Naive thymus-derived CD8-positive, alpha-beta T cell (primary cell): ENCODE measurements around the gene TBC1D26. TPM values are rescaled to one million over a fixed set of nuclear protein-coding genes. Genes with fewer than 3 reads are reported as not detected.
"Not testable (repeated sequence)": the region's sequence is repeated elsewhere in the genome, so short reads cannot be mapped to it uniquely, and the experiment has no call there.

Source experiments
- ATAC-seq, 2 donors: fragments of 150-1000 bp; cut with Tn5 transposase in 1 of 2; sonication (Bioruptor Pico), chemical (Tn5 transposase) in 1 of 2; 1 replicate in 1 of 2; 2 replicates in 1 of 2; pipeline ENCODE4 v1.10.0; 2021; ENCODE audit warnings: mild to moderate bottlenecking in 2 of 2, moderate library complexity in 2 of 2
- POLR2A ChIA-PET: fragments of 350-600 bp; sonication (Branson Sonifier 250); formaldehyde crosslinking; loops from one replicate; lab custom pipeline; 2021; ENCODE audit warnings: antibody characterized with exemption; lab: Charles Lee
- DNase-seq, 10 donors: peaks; one replicate each; pipeline versions ENCODE4 v3.0.0 to v3.0.0-alpha.2; 2020 to 2022
- H3K27ac Mint-ChIP-seq, 10 donors: one replicate each; pipeline ENCODE4 v1.8.0; 2020 to 2022; ENCODE audit warnings: mild to moderate bottlenecking in 10 of 10, mixed read lengths in 10 of 10, moderate library complexity in 4 of 10, inconsistent platforms in 1 of 10
- H3K27me3 Mint-ChIP-seq, 5 donors: one replicate each; pipeline ENCODE4 v1.8.0; 2021 to 2022; ENCODE audit warnings: mixed read lengths in 5 of 5
- H3K36me3 Mint-ChIP-seq, 3 donors: one replicate each; pipeline ENCODE4 v1.8.0; 2020 to 2022; ENCODE audit warnings: mixed read lengths in 3 of 3, mild to moderate bottlenecking in 2 of 3, inconsistent platforms in 1 of 3
- H3K4me1 Mint-ChIP-seq, 4 donors: one replicate each; pipeline ENCODE4 v1.8.0; 2021 to 2022; ENCODE audit warnings: mixed read lengths in 4 of 4
- H3K4me3 Mint-ChIP-seq, 10 donors: one replicate each; pipeline ENCODE4 v1.8.0; 2020 to 2022; ENCODE audit warnings: mild to moderate bottlenecking in 10 of 10, mixed read lengths in 10 of 10, moderate library complexity in 6 of 10, inconsistent platforms in 1 of 10
- H3K9me3 Mint-ChIP-seq, 9 donors: one replicate each; pipeline ENCODE4 v1.8.0; 2020 to 2022; ENCODE audit warnings: mixed read lengths in 9 of 9, mild to moderate bottlenecking in 3 of 9, inconsistent platforms in 1 of 9, moderate library complexity in 1 of 9
- polyA plus RNA-seq, 3 donors: library from polyadenylated mRNA; unstranded; fragments of 300-500 nt; fragmentation: Illumina TruSeq; gene quantifications; one replicate each; pipeline ENCODE4 v1.2.3, GENCODE V29; 2021
- total RNA-seq, 8 experiments: library from RNA in 2 of 8; stranded (reverse) in 2 of 8; gene quantifications; one replicate each; pipeline ENCODE4 v1.2.3 and lab custom pipeline; 2021 to 2026

The TBC1D26 gene
- 1 to 10 TPM in 1 of 2 experiments, not detected in 1; 1.0 TPM for total RNA-seq
- polyA plus RNA-seq = not detected
- total RNA-seq (lab: John Stamatoyannopoulos, UW) = 0 to 0.15 (median 0.04) reads per million in 6 experiments

DNA sequence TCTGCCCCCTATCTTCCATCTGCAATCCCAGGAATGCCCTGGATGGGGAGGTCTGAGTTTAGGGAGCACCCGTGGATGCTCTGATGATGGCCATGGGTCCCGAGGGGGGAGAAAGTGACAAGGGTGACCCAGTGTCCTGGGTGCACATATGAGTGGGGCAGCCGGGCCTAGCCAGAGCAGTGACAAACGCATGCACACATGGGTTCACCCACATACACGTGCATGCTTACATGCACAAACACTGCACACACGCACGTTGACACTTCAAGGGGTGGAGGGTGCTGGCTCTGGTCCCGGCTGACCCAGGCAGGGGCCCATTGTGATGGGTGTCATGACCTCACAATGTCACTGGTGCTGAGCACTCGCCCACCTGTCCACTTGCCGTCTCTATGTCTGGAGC, at the start of gene TBC1D26:
TSS of gene TBC1D26 (plus strand) at position 384 of the 400 bp plus-strand sequence. CDS start 3,066 bp downstream, outside the sequence.
- DNase-seq, ATAC-seq, H3K4me3 Mint-ChIP-seq, H3K4me1 Mint-ChIP-seq, POLR2A ChIA-PET, H3K36me3 Mint-ChIP-seq, H3K27me3 Mint-ChIP-seq, H3K27ac Mint-ChIP-seq: not testable (repeated sequence)
- H3K9me3 Mint-ChIP-seq = peaks cover 0 to 10% (median 0%) of the 10 kb centered on the region in 9 donors

DNA sequence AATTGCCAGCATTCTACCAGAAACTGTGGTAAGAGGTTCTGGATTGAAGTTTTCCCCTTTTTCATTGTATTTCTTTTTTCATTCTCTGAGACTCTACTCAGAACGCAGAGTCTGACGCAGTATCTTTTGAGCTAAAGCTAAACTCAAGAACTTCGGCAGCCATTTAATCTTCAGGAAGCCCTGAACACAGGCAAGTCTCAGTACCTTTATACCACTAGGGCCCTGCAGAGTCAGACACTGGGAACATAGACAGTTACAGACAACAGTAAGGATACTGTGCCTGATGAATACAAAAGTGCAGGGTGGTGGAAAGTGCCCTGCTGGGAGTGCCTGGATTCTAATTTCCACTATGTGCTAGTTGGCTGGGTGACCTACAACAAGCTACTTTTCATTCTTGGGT, 48.9 kb upstream of the TBC1D26 start:
- peaks cover 12 to 25% (median 13%) of the 10 kb centered on the region in 4 donors for H3K4me1 Mint-ChIP-seq
- peak overlapping the region; percentile 90 to 97 (median 95) for H3K4me3 Mint-ChIP-seq
- POLR2A ChIA-PET, H3K36me3 Mint-ChIP-seq, DNase-seq, H3K27me3 Mint-ChIP-seq, ATAC-seq, H3K9me3 Mint-ChIP-seq: not testable (repeated sequence)
- H3K27ac Mint-ChIP-seq = peak overlapping the region in 4 of 10 donors; percentile 18 to 74 (median 57)

DNA sequence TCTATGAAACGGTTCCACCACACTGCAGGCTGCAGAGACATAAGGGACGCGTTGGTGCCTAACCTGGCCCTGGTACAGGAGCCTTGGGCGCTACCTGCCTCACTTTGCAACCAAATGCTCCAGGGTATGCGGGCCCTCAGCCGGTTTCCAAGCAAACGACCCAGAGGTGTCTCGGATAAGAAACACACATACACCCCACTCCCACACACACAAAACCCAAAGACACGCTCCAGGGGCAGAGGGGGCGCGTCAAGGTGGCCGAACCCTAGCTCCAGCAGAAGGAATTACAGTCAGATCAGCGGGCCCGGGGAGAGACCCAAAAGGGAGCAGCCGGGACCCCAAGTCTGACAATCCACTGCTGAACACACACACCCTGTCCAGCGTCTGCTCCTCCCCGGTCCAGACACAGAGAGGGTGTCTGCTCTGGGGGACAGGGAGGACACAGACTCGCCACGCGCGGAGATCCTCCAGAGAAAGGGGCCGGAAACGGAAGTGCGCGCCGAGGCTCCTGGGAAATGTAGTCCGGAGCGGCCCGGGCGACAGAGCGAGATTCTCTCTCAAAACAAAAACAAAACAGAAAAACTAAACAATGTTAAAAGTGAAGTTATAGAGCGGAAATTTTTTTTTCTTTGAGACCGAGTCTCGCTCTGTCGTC, 48.1 kb upstream of the TBC1D26 start, which contains the start of gene TRIM16:
TSS of gene TRIM16 (minus strand) at position 488 of the 655 bp plus-strand sequence. CDS start 32,702 bp downstream, outside the sequence.
- peak within 1 kb of the TSS; percentile 74 to 96 (median 89) for H3K27ac Mint-ChIP-seq
- POLR2A ChIA-PET, H3K36me3 Mint-ChIP-seq, H3K27me3 Mint-ChIP-seq, H3K9me3 Mint-ChIP-seq: not testable (repeated sequence)
- H3K4me1 Mint-ChIP-seq = peaks cover 12 to 25% (median 12%) of the 10 kb centered on the region in 4 donors
- DNase-seq (peak; percentile 67 to 87 (median 79)), ATAC-seq (peak; percentile 98 to 99)
- peak within 1 kb of the TSS; percentile 90 to 97 (median 95) for H3K4me3 Mint-ChIP-seq

DNA sequence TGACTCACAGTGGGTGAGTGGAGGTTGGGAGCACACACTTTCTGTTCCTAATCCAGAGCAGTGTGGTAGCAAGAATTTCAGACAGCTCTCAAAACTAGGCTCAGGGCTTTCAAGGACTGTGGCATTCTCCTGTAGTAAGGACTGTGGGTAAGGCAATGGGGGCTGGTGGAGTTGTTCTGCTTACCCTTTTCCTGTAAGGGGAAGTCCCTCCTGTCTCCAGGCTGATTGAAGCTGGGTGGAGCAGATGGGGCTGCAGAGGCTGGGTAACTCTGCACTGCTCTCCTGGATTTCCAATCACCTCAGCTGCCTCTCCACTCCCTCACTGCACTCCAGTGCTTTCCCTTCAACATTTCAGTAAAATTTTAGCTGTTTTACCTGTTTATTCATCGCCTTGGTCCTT, 44.6 kb upstream of the TBC1D26 start:
- not testable (repeated sequence) for H3K4me3 Mint-ChIP-seq, H3K27ac Mint-ChIP-seq

DNA sequence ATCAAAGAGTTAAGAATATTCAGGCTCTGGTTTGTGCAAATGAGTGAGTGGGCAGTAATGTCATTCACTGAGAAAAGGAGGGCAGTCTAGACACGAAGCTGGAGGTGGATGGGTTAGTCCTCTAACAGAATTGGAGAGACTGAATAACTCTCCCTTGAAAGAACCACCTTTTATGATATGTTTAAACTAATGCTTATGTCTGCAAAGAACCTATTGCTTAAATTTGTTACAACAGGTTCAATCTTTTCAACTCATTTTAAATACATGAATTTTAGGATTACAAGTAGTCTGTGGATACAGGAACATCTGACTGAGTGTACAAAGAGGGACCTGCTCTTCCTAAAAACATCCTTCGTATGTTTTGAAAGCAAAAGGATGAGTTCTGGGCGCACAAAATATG, 33.1 kb upstream of the TBC1D26 start:
- Mint-ChIP-seq H3K27ac (peak overlapping the region; percentile 94 to 98 (median 96)), H3K4me1 (peaks cover 6 to 15% (median 11%) of the 10 kb centered on the region in 4 donors), H3K36me3 (peaks cover 0 to 17% (median 8%) of the 10 kb centered on the region in 3 donors), H3K4me3 (peak overlapping the region; percentile 92 to 100 (median 98))
- ATAC-seq, DNase-seq, H3K27me3 Mint-ChIP-seq, H3K9me3 Mint-ChIP-seq: not testable (repeated sequence)
- POLR2A ChIA-PET = interaction anchor here (0.6 kb wide), 1 partner anchor 21 kb away, joined by 3 read pairs; no protein-coding TSS in a partner anchor

More for the DNA sequence above, 44.6 kb upstream of the TBC1D26 start:
- DNase-seq, ATAC-seq, H3K36me3 Mint-ChIP-seq, H3K9me3 Mint-ChIP-seq, POLR2A ChIA-PET, H3K27me3 Mint-ChIP-seq: not testable (repeated sequence)
- H3K4me1 Mint-ChIP-seq = peaks cover 10 to 20% (median 12%) of the 10 kb centered on the region in 4 donors

DNA sequence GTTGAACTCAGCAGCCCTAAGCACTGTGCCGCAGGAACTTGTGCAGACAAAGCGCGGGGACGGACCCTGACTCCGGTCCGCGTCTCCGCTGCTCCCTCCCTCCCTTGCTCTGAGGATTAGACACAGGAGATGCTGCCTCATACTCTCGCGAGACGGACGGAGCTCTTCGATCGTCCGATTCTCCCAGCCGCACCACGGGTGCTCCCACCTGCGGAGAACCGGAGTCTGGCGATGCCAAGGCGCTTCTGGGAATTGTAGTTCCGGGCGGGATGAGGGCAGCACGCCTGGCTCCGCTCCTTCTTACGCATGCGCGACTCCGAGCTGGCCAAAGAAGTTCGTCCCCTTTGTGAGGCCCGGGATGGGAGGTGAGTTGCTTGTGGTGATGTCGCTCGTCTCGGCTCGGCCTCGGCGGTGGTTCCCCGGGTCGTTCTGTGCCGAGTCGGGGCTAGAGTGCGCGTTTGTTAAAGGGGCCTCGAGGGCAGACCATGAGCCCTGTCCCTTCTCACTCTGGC, 32.6 kb upstream of the TBC1D26 start, which contains the start of gene ZNF286A:
TSS of gene ZNF286A (plus strand) at position 340 of the 512 bp plus-strand sequence. CDS start 578 bp downstream, outside the sequence.
- peaks cover 0 to 17% (median 8%) of the 10 kb centered on the region in 3 donors for H3K36me3 Mint-ChIP-seq
- peaks cover 6 to 15% (median 11%) of the 10 kb centered on the region in 4 donors for H3K4me1 Mint-ChIP-seq
- H3K4me3 Mint-ChIP-seq = peak within 1 kb of the TSS; percentile 92 to 100 (median 98)
- peak within 1 kb of the TSS; percentile 94 to 98 (median 96) for H3K27ac Mint-ChIP-seq
- POLR2A ChIA-PET = interaction anchor here (0.6 kb wide), 1 partner anchor 21 kb away, joined by 3 read pairs; no protein-coding TSS in a partner anchor
- ATAC-seq (peak; percentile 94 to 95), DNase-seq (peak; percentile 77 to 96 (median 89))
- not testable (repeated sequence) for H3K27me3 Mint-ChIP-seq, H3K9me3 Mint-ChIP-seq

DNA sequence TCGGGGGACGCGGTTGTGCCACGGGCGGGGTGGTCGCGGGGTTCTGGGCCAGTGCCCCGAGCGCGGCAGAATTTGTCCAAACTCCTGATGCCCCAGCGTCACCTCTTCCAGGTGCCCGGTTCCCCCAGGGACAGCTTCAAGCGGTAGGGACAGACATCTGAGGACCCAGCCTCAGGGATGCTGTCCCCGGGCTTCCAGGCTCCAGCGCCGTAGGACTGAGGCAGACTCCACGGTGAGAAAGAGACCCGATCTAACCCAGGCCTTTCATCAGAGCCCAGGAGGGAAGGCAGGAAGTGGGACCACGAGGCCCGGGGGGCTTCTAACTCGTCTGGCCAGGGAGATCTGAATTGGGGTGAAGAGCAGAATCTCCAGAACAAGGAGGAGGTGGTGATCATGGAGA, 32.1 kb upstream of the TBC1D26 start:
- DNase-seq, H3K9me3 Mint-ChIP-seq, POLR2A ChIA-PET, H3K27me3 Mint-ChIP-seq: not testable (repeated sequence)
- peak; percentile 12 to 18 for ATAC-seq
- H3K4me3 Mint-ChIP-seq = peak overlapping the region; percentile 92 to 100 (median 98)
- peak overlapping the region; percentile 94 to 98 (median 96) for H3K27ac Mint-ChIP-seq
- peaks cover 0 to 18% (median 9%) of the 10 kb centered on the region in 3 donors for H3K36me3 Mint-ChIP-seq
- H3K4me1 Mint-ChIP-seq = peaks cover 6 to 15% (median 11%) of the 10 kb centered on the region in 4 donors

DNA sequence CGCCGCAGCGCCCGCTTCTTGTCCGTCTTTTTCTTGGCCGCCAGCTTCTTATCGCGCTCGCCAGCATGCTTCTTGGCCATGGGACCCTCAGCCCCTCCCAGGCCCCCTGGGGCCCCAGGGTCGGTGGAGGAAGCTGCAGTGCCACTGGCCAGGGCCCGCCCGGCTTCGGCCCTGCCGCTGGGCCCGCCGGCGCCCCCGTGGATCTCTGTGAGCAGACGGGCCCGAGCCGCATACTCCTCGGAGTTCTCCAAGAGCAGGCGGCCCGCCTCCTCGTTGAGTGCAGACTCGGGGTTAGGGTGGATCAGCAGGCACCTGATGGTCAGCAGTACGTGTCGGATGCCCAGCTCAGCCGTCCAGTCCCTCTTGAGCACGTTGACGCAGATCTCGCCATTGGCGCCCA, 27.8 kb upstream of the TBC1D26 start:
- POLR2A ChIA-PET, H3K4me1 Mint-ChIP-seq, H3K4me3 Mint-ChIP-seq, H3K27me3 Mint-ChIP-seq, H3K27ac Mint-ChIP-seq, DNase-seq, ATAC-seq: not testable (repeated sequence)
- Mint-ChIP-seq H3K36me3 (peaks cover 22 to 56% (median 42%) of the 10 kb centered on the region in 3 donors), H3K9me3 (peaks cover 0 to 30% (median 17%) of the 10 kb centered on the region in 9 donors)

DNA sequence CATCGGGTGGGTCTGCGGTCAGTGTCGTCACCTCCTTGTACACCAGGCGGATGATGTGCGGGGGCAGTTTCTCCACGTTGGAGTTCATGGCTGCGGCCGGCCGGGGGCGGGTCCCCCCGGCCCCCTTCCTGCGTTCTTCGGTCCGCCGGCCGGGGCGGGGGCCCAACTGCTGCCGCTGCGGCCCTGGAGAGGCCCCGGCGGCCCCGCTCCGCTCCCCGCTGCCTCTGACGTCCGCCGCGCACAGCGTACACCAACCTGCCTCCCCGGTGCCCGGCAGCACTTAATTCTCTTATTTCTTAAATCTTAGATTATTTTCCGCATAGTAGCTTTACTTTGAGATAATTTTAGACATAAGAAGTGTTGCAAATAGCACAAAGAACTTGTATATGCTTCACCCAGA, 27.3 kb upstream of the TBC1D26 start:
- POLR2A ChIA-PET, H3K27ac Mint-ChIP-seq, H3K4me1 Mint-ChIP-seq, H3K4me3 Mint-ChIP-seq, H3K27me3 Mint-ChIP-seq, ATAC-seq, DNase-seq: not testable (repeated sequence)
- Mint-ChIP-seq H3K36me3 (peaks cover 28 to 61% (median 48%) of the 10 kb centered on the region in 3 donors), H3K9me3 (peaks cover 0 to 35% (median 21%) of the 10 kb centered on the region in 9 donors)

DNA sequence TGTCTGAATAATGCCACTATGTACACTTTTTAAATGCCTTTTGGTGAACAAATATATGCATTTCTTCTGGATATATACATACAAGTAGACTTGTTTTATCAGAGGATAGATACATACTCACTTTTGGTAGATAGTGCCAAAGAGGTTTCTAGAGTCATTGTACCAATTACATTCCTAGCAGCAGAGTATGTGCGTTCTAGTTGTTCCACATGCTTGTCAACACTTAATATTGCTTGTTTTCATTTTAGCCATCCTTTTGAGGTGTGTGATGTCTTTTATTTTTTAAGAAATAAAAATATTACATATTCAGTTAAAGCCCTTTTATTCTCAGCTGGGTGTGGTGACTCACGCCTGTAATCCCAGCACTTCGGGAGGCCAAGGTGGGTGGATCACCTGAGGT, 23.2 kb upstream of the TBC1D26 start:
- ATAC-seq, DNase-seq, H3K27me3 Mint-ChIP-seq, H3K4me1 Mint-ChIP-seq, H3K27ac Mint-ChIP-seq, POLR2A ChIA-PET, H3K4me3 Mint-ChIP-seq: not testable (repeated sequence)
- Mint-ChIP-seq H3K9me3 (peaks cover 8 to 57% (median 27%) of the 10 kb centered on the region in 9 donors), H3K36me3 (peaks cover 35 to 69% (median 69%) of the 10 kb centered on the region in 3 donors)

DNA sequence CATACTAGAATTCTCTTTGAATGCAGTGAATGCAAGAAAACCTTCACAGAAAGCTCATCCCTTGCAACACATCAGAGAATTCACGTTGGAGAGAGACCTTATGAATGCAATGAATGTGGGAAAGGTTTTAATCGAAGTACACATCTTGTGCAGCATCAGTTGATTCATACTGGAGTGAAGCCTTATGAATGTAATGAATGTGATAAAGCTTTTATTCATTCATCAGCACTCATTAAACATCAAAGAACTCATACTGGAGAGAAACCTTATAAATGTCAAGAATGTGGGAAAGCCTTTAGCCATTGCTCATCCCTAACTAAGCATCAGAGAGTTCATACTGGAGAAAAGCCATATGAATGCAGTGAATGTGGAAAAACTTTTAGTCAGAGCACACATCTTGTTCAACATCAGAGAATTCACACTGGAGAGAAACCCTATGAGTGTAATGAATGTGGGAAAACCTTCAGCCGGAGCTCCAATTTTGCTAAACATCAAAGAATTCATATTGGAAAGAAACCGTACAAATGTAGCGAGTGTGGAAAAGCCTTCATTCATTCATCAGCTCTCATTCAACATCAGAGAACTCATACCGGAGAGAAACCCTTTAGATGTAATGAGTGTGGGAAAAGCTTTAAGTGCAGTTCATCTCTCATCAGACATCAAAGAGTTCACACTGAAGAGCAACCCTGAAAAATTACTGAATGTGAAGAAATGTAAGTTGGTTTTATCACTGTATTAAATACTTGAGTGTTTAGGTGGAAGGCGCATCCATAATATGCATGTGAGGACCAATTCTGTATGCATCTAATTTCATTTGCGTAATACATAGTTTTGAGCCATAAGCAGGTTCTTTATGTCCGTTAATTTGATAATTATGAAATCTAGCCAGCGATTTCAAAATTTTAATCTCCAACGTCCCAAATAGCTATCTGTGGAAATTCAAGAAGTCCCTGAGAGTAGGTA, 15.2 kb upstream of the TBC1D26 start:
- DNase-seq, H3K4me3 Mint-ChIP-seq, POLR2A ChIA-PET, H3K27me3 Mint-ChIP-seq, ATAC-seq, H3K4me1 Mint-ChIP-seq, H3K27ac Mint-ChIP-seq: not testable (repeated sequence)
- Mint-ChIP-seq H3K9me3 (peaks cover 8 to 74% (median 19%) of the 10 kb centered on the region in 9 donors), H3K36me3 (peaks cover 26 to 53% (median 29%) of the 10 kb centered on the region in 3 donors)

DNA sequence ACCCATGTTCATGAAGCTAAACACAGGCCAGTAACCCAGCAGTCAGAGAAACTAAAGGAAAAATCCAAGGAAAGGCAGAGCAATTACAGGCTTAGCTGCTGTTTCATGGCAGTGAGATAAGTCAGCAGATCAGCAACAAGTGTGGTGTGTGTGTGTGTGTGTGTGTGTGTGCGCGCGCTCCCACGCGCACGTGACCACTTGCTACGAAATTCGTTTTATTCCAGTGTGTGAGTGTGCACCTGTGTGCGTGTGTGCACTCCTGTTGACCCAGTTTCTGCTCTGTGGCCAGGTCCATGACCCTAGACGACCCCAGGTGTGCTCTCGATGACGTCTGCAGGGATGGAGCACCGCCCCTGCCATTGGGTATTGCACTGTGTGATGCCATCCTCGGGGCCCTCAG, 1.5 kb upstream of the TBC1D26 start:
- H3K4me1 Mint-ChIP-seq, ATAC-seq, POLR2A ChIA-PET, H3K4me3 Mint-ChIP-seq, H3K27me3 Mint-ChIP-seq, H3K27ac Mint-ChIP-seq, H3K36me3 Mint-ChIP-seq, DNase-seq: not testable (repeated sequence)
- H3K9me3 Mint-ChIP-seq = peaks cover 0 to 16% (median 5%) of the 10 kb centered on the region in 9 donors
